IMR-90 (cell line): ENCODE measurements around the gene APOBEC3F. TPM values are rescaled to one million over a fixed set of nuclear protein-coding genes. Genes with fewer than 3 reads are reported as not detected.

Source experiments
- ATAC-seq: fragments of 200-7000 bp; cut with Tn5 transposase; 2 replicates; pipeline ENCODE4 v1.9.1; 2020; ENCODE audit warnings: low read depth, mild to moderate bottlenecking, moderate library complexity
- BruUV-seq: library from RNA; stranded (reverse); fragments of 400-500 nt; replicated peaks from 2 replicates; lab custom pipeline; 2021; lab: Mats Ljungman, UMichigan
- CTCF ChIA-PET: fragments of 300-600 bp; formaldehyde crosslinking; extraction: SDS; loops from one replicate; lab custom pipeline; 2021; ENCODE audit warnings: antibody characterized with exemption; lab: Yijun Ruan, JAX
- POLR2A ChIA-PET: fragments of 300-600 bp; sonication (Branson Sonifier 250); formaldehyde crosslinking; loops from one replicate; lab custom pipeline; 2022; ENCODE audit warnings: antibody characterized with exemption; ENCODE audit not compliant: unreplicated experiment; lab: Charles Lee
- DNase-seq: peaks from one replicate; pipeline ENCODE4 v3.0.0; 2013
- H2AFZ ChIP-seq: replicated peaks from 2 replicates; pipeline ENCODE3; 2013; ENCODE audit warnings: low read length, mild to moderate bottlenecking; ENCODE audit not compliant: poor library complexity
- H2AK5ac ChIP-seq: 2 replicates; pipeline ENCODE4 v1.6.1; 2013; ENCODE audit warnings: low read depth, low read length, inconsistent platforms
- H2AK9ac ChIP-seq: replicated peaks from 2 replicates; pipeline ENCODE3; 2013; ENCODE audit warnings: mild to moderate bottlenecking, low read depth, low read length, moderate library complexity; ENCODE audit not compliant: poor library complexity
- H2BK120ac ChIP-seq: 2 replicates; pipeline ENCODE4 v1.6.1; 2013; ENCODE audit warnings: low read depth, low read length, inconsistent platforms
- H2BK15ac ChIP-seq: 3 replicates; pipeline ENCODE4 v1.6.1; 2013; ENCODE audit warnings: low read depth, low read length, inconsistent platforms
- H2BK20ac ChIP-seq: 2 replicates; pipeline ENCODE4 v1.6.1; 2013; ENCODE audit warnings: low read depth, mild to moderate bottlenecking, inconsistent platforms, low read length, moderate library complexity
- H2BK5ac ChIP-seq: 2 replicates; pipeline ENCODE4 v1.6.1; 2013; ENCODE audit warnings: mild to moderate bottlenecking, low read depth, low read length, inconsistent platforms; ENCODE audit not compliant: poor library complexity, severe bottlenecking
- H3K14ac ChIP-seq: replicated peaks from 2 replicates; pipeline ENCODE4 v1.6.1; 2013; ENCODE audit warnings: low read depth, low read length, inconsistent platforms
- H3K18ac ChIP-seq: 2 replicates; pipeline ENCODE4 v1.6.1; 2013; ENCODE audit warnings: low read depth, low read length, control low read depth
- H3K23ac ChIP-seq: 2 replicates; pipeline ENCODE4 v1.6.1; 2013; ENCODE audit warnings: low read depth, low read length, inconsistent platforms
- H3K27ac ChIP-seq: 2 replicates; pipeline ENCODE4 v1.5.1; 2013; ENCODE audit warnings: mild to moderate bottlenecking, control low read depth, low read length; ENCODE audit not compliant: insufficient read depth
- H3K27me3 ChIP-seq: 2 replicates; pipeline ENCODE4 v1.6.1; 2013; ENCODE audit warnings: low read length; ENCODE audit not compliant: control insufficient read depth, insufficient read depth
- H3K36me3 ChIP-seq: 2 replicates; pipeline ENCODE4 v1.6.1; 2013; ENCODE audit warnings: low read length, mixed read lengths; ENCODE audit not compliant: control insufficient read depth, insufficient read depth
- H3K4ac ChIP-seq: 2 replicates; pipeline ENCODE4 v1.6.1; 2013; ENCODE audit warnings: low read depth, low read length, inconsistent platforms
- H3K4me1 ChIP-seq: 2 replicates; pipeline ENCODE4 v1.6.1; 2013; ENCODE audit warnings: low read length, mixed read lengths; ENCODE audit not compliant: control insufficient read depth, insufficient read depth
- H3K4me2 ChIP-seq: 2 replicates; pipeline ENCODE4 v1.6.1; 2013; ENCODE audit warnings: low read depth, mild to moderate bottlenecking, control low read depth, low read length, moderate library complexity
- H3K4me3 ChIP-seq: 2 replicates; pipeline ENCODE4 v1.5.1; 2013; ENCODE audit warnings: low read depth, mild to moderate bottlenecking, control low read depth, low read length, moderate library complexity; ENCODE audit not compliant: insufficient read depth
- H3K56ac ChIP-seq: 2 replicates; pipeline ENCODE4 v1.6.1; 2013; ENCODE audit warnings: low read length, inconsistent platforms; ENCODE audit not compliant: insufficient read depth; ENCODE audit errors: extremely low read depth
- H3K79me1 ChIP-seq, 2 experiments: 2 replicates each; pipeline ENCODE4 v1.6.1; 2013; ENCODE audit warnings: low read length in 2 of 2, inconsistent platforms in 1 of 2, low read depth in 1 of 2
- H3K9ac ChIP-seq: 2 replicates; pipeline ENCODE4 v1.6.1; 2013; ENCODE audit warnings: low read depth, low read length, control low read depth
- H3K9me1 ChIP-seq: 2 replicates; pipeline ENCODE4 v1.6.1; 2013; ENCODE audit warnings: low read length, inconsistent platforms; ENCODE audit not compliant: insufficient read depth
- H3K9me3 ChIP-seq: 2 replicates; pipeline ENCODE4 v1.6.1; 2013; ENCODE audit warnings: low read length; ENCODE audit not compliant: control insufficient read depth, insufficient read depth
- H4K20me1 ChIP-seq: 2 replicates; pipeline ENCODE4 v1.6.1; 2013; ENCODE audit warnings: low read length, inconsistent platforms; ENCODE audit not compliant: insufficient read depth
- H4K5ac ChIP-seq: 2 replicates; pipeline ENCODE4 v1.6.1; 2013; ENCODE audit warnings: mild to moderate bottlenecking, low read depth, low read length, control low read depth
- H4K8ac ChIP-seq, 2 experiments: 2 replicates each; pipeline ENCODE4 v1.6.1; 2013; ENCODE audit warnings: low read depth in 2 of 2, low read length in 2 of 2, control low read depth in 1 of 2, inconsistent platforms in 1 of 2
- H4K91ac ChIP-seq: 2 replicates; pipeline ENCODE4 v1.6.1; 2013; ENCODE audit warnings: low read depth, low read length, inconsistent platforms; ENCODE audit not compliant: insufficient read depth
- BHLHE40 ChIP-seq: fragments of 150-350 bp; IDR thresholded peaks from 2 replicates; pipeline ENCODE4 v1.6.1; 2016; ENCODE audit warnings: mild to moderate bottlenecking, low read depth, low read length
- CHD1 ChIP-seq: IDR thresholded peaks from 2 replicates; pipeline ENCODE4 v1.6.1; 2012; ENCODE audit warnings: low read depth, low read length, improper control_type of control experiment
- CTCF ChIP-seq: conservative IDR thresholded peaks from 2 replicates; pipeline ENCODE4 v1.5.1; 2012; ENCODE audit warnings: mild to moderate bottlenecking, low read depth, low read length, improper control_type of control experiment
- ELK1 ChIP-seq: fragments of 150-350 bp; IDR thresholded peaks from 2 replicates; pipeline ENCODE4 v1.6.1; 2016; ENCODE audit warnings: low read depth, mild to moderate bottlenecking, low read length, moderate library complexity, borderline replicate concordance
- FOS ChIP-seq: fragments of 150-350 bp; IDR thresholded peaks from 2 replicates; pipeline ENCODE4 v1.6.1; 2016; ENCODE audit warnings: low read depth, low read length
- MAFK ChIP-seq: IDR thresholded peaks from 2 replicates; pipeline ENCODE4 v1.6.1; 2012; ENCODE audit warnings: low read depth, low read length, improper control_type of control experiment
- MXI1 ChIP-seq: IDR thresholded peaks from 2 replicates; pipeline ENCODE4 v1.6.1; 2012; ENCODE audit warnings: low read depth, mild to moderate bottlenecking, low read length, moderate library complexity, borderline replicate concordance
- NFE2L2 ChIP-seq: fragments of 150-350 bp; IDR thresholded peaks from 2 replicates; pipeline ENCODE4 v1.6.1; 2016; ENCODE audit warnings: low read depth, mild to moderate bottlenecking, low read length
- POLR2A ChIP-seq: IDR thresholded peaks from 2 replicates; pipeline ENCODE4 v1.6.1; 2012; ENCODE audit warnings: mild to moderate bottlenecking, low read depth, low read length
- RAD21 ChIP-seq: IDR thresholded peaks from 2 replicates; pipeline ENCODE4 v1.6.1; 2012; ENCODE audit warnings: low read length, improper control_type of control experiment
- RCOR1 ChIP-seq: IDR thresholded peaks from 2 replicates; pipeline ENCODE4 v1.6.1; 2012; ENCODE audit warnings: mild to moderate bottlenecking, low read length, improper control_type of control experiment; ENCODE audit not compliant: insufficient replicate concordance
- SMC3 ChIP-seq: fragments of 150-350 bp; IDR thresholded peaks from 2 replicates; pipeline ENCODE4 v1.6.1; 2016; ENCODE audit warnings: low read depth, mild to moderate bottlenecking, antibody characterized with exemption, low read length, moderate library complexity
- USF2 ChIP-seq: fragments of 150-350 bp; IDR thresholded peaks from 2 replicates; pipeline ENCODE4 v1.6.1; 2017; ENCODE audit warnings: mild to moderate bottlenecking, antibody characterized with exemption, low read length, low read depth
- WGBS, 2 experiments: methylation state at CpG; one replicate each; pipeline versions ENCODE4 v1.1.5 to v1.1.7; 2013; ENCODE audit warnings: missing lambda C conversion rate in 2 of 2; ENCODE audit not compliant: insufficient read length in 1 of 2; ENCODE audit errors: extremely low coverage in 2 of 2; 5-methylcytosine and 5-hydroxymethylcytosine counted together
- dilution Hi-C: fragments of 300-500 bp; cut with HindIII; formaldehyde crosslinking; loops from one replicate; pipeline ENCODE4 v1.14.3; 2018; ENCODE audit warnings: low sequenced_read_pairs; ENCODE audit not compliant: unreplicated experiment
- in situ Hi-C: fragments of 300-500 bp; cut with MboI; formaldehyde crosslinking; loops from 3 replicates; pipeline ENCODE4 v1.14.3; 2019; ENCODE audit warnings: low sequenced_read_pairs, inconsistent platforms, mixed read lengths
- intact Hi-C: fragments of 100-400 bp; cut with micrococcal nuclease; formaldehyde crosslinking; loops from 2 replicates; pipeline ENCODE4 v1.10.0; 2022
- polyA plus RNA-seq, 3 experiments: library from polyadenylated mRNA; depleted of rRNA; stranded (reverse); fragments of >200 nt; gene quantifications; 2 replicates each; pipeline ENCODE4 v1.2.3, GENCODE V29; 2012; ENCODE audit warnings: low replicate concordance in 1 of 3
- total RNA-seq: library from RNA; depleted of rRNA; stranded (reverse); fragments of >200 nt; gene quantifications from 2 replicates; pipeline ENCODE4 v1.2.3, GENCODE V29; 2012

Gene APOBEC3F
- total and polyA plus RNA-seq, 2 of the 4 experiments (the other 2 are of a cell fraction): 3.4 to 8.3 TPM

- H2AFZ ChIP-seq: no peak overlapping the region
- H3K56ac ChIP-seq: no peak overlapping the region
- H4K20me1 ChIP-seq: no peaks in the 10 kb centered on the region
- no peak overlapping the region for H3K4me3 ChIP-seq
- WGBS, 2 experiments: no CpG with 5 or more reads among the region's 6 CpGs
- no peak overlapping the region for H3K14ac ChIP-seq
- BruUV-seq: no TSS peak
- no peaks in the 10 kb centered on the region for H3K9me3 ChIP-seq
- no peaks in the 10 kb centered on the region for H3K36me3 ChIP-seq
- no peak overlapping the region for H2BK5ac ChIP-seq
- H3K23ac ChIP-seq: no peak overlapping the region
- H4K91ac ChIP-seq: no peak overlapping the region
- H2AK5ac ChIP-seq: no peak overlapping the region
- H3K27me3 ChIP-seq: peaks cover 27% of the 10 kb centered on the region
- ATAC-seq (no peak), DNase-seq (no peak)
- H2BK20ac ChIP-seq: no peak overlapping the region
- ChIA-PET CTCF (no interaction called here), POLR2A (no interaction called here)
- TF ChIP-seq CTCF (no peak), MXI1 (no peak), CHD1 (no peak), RCOR1 (no peak), USF2 (no peak), ELK1 (no peak), FOS (no peak), BHLHE40 (no peak), NFE2L2 (no peak), POLR2A (no peak), SMC3 (no peak), MAFK (no peak), RAD21 (no peak)
- H3K4ac ChIP-seq: no peak overlapping the region
- no peak overlapping the region for H3K18ac ChIP-seq
- dilution Hi-C loops (no loop called here), in situ Hi-C loops (no loop called here), intact Hi-C loops (no loop called here)
- no peaks in the 10 kb centered on the region for H3K9me1 ChIP-seq
- no peak overlapping the region for H4K5ac ChIP-seq
- H3K9ac ChIP-seq: no peak overlapping the region
- H2AK9ac ChIP-seq: no peak overlapping the region
- peaks cover 4% of the 10 kb centered on the region for H3K4me1 ChIP-seq
- H3K79me1 ChIP-seq: no peaks in the 10 kb centered on the region
- H3K27ac ChIP-seq: no peak overlapping the region
- no peak overlapping the region for H3K4me2 ChIP-seq
- no peak overlapping the region for H4K8ac ChIP-seq
- no peak overlapping the region for H2BK15ac ChIP-seq
- H2BK120ac ChIP-seq: no peak overlapping the region
Measured at GRCh38 chr22:39098026-39098425, 57.4 kb downstream of the APOBEC3F start.
